Karpas-422 (cell line): ENCODE results near the gene ZNF362. TPM values are rescaled to one million over a fixed set of nuclear protein-coding genes. Genes with fewer than 3 reads are reported as not detected.

Experiments
- DNase-seq: peaks from one replicate; pipeline ENCODE4 v3.0.0-alpha.2; 2015
- H2AFZ ChIP-seq: fragments of 200-600 bp; sonication (generic); 2 replicates; pipeline ENCODE4 v1.6.1; 2014; ENCODE audit warnings: antibody characterized with exemption, low read length, mixed read lengths
- H3K27ac ChIP-seq: fragments of 200-600 bp; sonication (generic); 2 replicates; pipeline ENCODE4 v1.5.1; 2014; ENCODE audit warnings: mild to moderate bottlenecking, low read length, moderate library complexity
- H3K27me3 ChIP-seq: fragments of 200-600 bp; sonication (generic); 2 replicates; pipeline ENCODE4 v1.6.1; 2014; ENCODE audit warnings: low read length, mixed read lengths
- H3K36me3 ChIP-seq: fragments of 200-600 bp; sonication (generic); 2 replicates; pipeline ENCODE4 v1.6.1; 2014; ENCODE audit warnings: low read length, mixed read lengths; ENCODE audit not compliant: insufficient read depth
- H3K4me1 ChIP-seq: fragments of 200-600 bp; sonication (generic); 2 replicates; pipeline ENCODE4 v1.6.1; 2014; ENCODE audit warnings: mild to moderate bottlenecking, low read length, mixed read lengths
- H3K4me2 ChIP-seq: fragments of 200-600 bp; sonication (generic); 2 replicates; pipeline ENCODE4 v1.6.1; 2014; ENCODE audit warnings: low read length, low read depth, mild to moderate bottlenecking; ENCODE audit not compliant: poor library complexity, severe bottlenecking
- H3K4me3 ChIP-seq: fragments of 200-600 bp; sonication (generic); 2 replicates; pipeline ENCODE4 v1.5.1; 2014; ENCODE audit warnings: mild to moderate bottlenecking, antibody characterized with exemption, low read length, mixed read lengths
- H3K79me2 ChIP-seq: fragments of 200-600 bp; sonication (generic); 2 replicates; pipeline ENCODE4 v1.6.1; 2014; ENCODE audit warnings: mild to moderate bottlenecking, low read length, mixed read lengths
- H3K9ac ChIP-seq: fragments of 200-600 bp; sonication (generic); 2 replicates; pipeline ENCODE4 v1.6.0; 2014; ENCODE audit warnings: low read length
- H3K9me2 ChIP-seq: fragments of 200-600 bp; sonication (generic), shearing (Covaris generic); replicated peaks from 2 replicates; pipeline ENCODE4 v1.6.0; 2014; ENCODE audit warnings: mild to moderate bottlenecking, low read length, moderate library complexity; ENCODE audit not compliant: insufficient read depth
- H3K9me3 ChIP-seq: fragments of 300-700, 200-600 bp; sonication (generic); 2 replicates; pipeline ENCODE4 v1.6.1; 2014; ENCODE audit warnings: low read length, mixed read lengths
- H4K20me1 ChIP-seq: fragments of 200-600 bp; sonication (generic); 2 replicates; pipeline ENCODE4 v1.6.1; 2014; ENCODE audit warnings: mild to moderate bottlenecking, antibody characterized with exemption, low read length, low read depth; ENCODE audit not compliant: insufficient read depth
- total RNA-seq: library from RNA; depleted of rRNA; stranded (reverse); fragments of >200 nt; shearing (Covaris generic); gene quantifications from 2 replicates; pipeline ENCODE4 v1.2.3, GENCODE V29; 2014; ENCODE audit warnings: low replicate concordance

The ZNF362 gene
- total RNA-seq, 1 experiment from 2014 or later = 16.7 TPM

DNA sequence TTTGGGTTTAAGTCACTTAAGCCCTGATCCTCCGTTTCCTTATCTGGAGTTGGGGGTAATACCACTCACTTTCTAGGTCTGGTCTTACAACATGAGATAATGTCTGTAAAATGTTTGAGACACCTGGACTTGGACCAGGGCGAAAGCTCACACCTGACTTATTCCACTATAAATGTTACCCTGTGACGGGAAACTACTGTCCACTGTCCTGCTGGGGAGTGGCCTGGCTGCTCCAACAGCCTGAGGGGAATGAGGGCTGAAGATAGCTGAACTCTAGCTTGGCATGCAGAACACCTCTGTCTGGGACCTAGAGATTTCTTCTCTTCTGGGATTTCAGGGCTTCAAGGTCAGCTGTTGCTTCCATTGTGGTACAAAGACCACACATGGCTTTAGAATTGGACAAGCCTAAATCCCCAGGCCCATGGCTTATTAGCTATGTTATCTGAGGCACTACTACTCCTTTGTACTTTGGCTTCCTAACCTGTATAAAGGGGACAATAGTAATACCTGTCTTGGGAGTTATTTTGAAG, 74.1 kb downstream of the ZNF362 start:
- Histone ChIP-seq H4K20me1 (peaks cover 22% of the 10 kb centered on the region; the same call in 1 of the 2 replicates), H3K36me3 (peaks cover 30% of the 10 kb centered on the region), H3K4me3 (no peak overlapping the region), H3K9me3 (no peaks in the 10 kb centered on the region), H3K9me2 (no peaks in the 10 kb centered on the region), H3K27me3 (no peaks in the 10 kb centered on the region), H3K27ac (no peak overlapping the region), H3K79me2 (peaks cover 29% of the 10 kb centered on the region), H2AFZ (no peak overlapping the region), H3K4me2 (no peak overlapping the region), H3K4me1 (no peaks in the 10 kb centered on the region), H3K9ac (no peak overlapping the region)
- DNase-seq = no peak

DNA sequence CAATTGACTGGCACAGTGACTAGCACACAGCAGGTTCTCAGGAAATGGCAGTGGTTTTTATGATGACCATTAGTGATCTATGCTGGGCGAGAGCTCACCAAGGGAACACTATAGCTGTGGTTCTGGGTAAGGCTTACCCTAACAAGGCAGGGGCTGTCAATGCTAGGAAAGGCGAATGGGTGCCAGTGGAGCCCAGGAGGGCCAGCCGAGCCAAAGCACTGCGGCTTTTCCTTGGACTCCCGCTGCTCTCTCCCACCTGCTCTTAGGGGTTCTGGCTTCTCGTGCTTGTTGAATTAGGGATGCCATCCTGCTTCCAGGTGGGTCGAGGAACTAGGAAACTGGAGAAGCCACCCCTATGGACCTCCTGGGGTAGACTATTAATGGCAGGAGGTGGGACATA, 74.6 kb downstream of the ZNF362 start:
- Histone ChIP-seq H3K9me2 (no peaks in the 10 kb centered on the region), H3K9me3 (no peaks in the 10 kb centered on the region), H3K27me3 (no peaks in the 10 kb centered on the region), H3K4me1 (no peaks in the 10 kb centered on the region), H3K9ac (no peak overlapping the region), H4K20me1 (peaks cover 22% of the 10 kb centered on the region; the same call in 1 of the 2 replicates), H3K79me2 (peaks cover 33% of the 10 kb centered on the region), H2AFZ (no peak overlapping the region), H3K27ac (no peak overlapping the region), H3K36me3 (peaks cover 25% of the 10 kb centered on the region), H3K4me2 (no peak overlapping the region), H3K4me3 (no peak overlapping the region)
- no peak for DNase-seq

DNA sequence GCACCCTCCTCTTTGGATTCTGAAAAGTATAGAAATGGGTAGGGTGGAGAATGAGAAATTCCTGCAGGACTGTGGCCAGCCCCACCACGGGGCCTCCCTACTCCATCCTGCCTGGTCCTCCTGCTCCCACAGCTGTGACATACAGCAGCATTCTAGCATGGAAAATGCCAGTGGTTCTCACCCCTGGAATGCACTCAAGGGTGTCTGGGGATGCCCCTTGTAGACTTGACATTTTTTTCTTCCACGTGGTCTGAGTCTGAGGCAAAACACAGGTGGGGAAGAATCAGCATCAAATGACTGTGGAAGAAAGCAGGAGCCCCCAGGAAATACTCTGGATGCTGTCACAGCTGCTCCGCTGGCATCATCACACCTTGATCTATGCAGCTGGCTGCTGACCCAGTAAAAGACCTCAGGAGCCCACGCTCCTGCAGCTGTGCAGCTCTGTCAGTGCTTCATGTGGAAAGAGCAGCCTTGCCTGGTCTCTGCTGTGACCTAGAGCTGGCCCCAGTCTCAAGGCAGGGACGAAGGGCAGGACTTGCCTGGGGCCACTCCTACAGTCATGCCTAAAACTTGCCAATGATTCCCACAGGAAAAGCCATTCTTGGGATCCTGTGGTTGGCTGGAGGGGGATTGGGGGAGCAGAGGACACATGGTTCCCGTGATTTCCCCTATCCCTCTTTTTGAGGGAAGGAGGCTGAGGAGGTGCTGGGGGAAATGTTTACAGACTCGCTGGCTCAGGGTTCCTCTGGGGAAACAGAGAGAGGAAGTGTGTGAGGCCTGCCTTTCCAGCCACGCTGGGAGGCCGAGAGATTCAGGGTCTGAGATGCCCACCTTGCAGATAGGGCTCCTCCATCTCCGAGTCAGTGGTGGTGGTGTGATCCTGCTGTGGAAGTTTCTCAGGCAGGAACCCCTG, 75.4 kb downstream of the ZNF362 start:
- Histone ChIP-seq H3K36me3 (peaks cover 20% of the 10 kb centered on the region), H2AFZ (no peak overlapping the region), H4K20me1 (peaks cover 22% of the 10 kb centered on the region; the same call in 1 of the 2 replicates), H3K27ac (no peak overlapping the region), H3K27me3 (no peaks in the 10 kb centered on the region), H3K4me3 (no peak overlapping the region), H3K4me2 (no peak overlapping the region), H3K9ac (no peak overlapping the region), H3K9me2 (no peaks in the 10 kb centered on the region), H3K79me2 (peaks cover 41% of the 10 kb centered on the region), H3K9me3 (no peaks in the 10 kb centered on the region), H3K4me1 (no peaks in the 10 kb centered on the region)
- DNase-seq = no peak

DNA sequence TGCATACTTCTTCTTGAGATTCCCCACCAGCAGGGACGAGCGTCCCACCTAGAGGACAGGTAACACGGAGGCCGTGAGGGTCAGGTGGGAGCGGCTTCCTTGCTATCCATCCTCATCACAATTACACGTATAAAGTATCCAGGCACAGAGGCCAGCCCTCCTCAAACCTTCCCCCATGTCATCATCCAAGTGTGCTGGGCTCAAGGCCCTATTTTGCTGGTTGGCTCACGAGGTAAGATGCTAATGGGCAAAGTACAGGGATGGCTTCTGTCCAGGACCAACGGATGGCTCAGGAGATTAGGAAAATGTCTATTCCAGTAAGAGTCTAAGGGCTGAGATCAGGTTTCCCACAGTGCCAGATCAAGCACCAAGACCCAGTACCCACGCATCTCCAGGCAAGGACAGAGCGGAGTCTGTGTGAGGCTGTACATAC, 76.1 kb downstream of the ZNF362 start:
- H3K9ac ChIP-seq = no peak overlapping the region
- H3K36me3 ChIP-seq = peaks cover 15% of the 10 kb centered on the region
- no peaks in the 10 kb centered on the region for H3K9me2 ChIP-seq
- H3K79me2 ChIP-seq = peaks cover 48% of the 10 kb centered on the region
- DNase-seq = no peak
- H3K9me3 ChIP-seq = no peaks in the 10 kb centered on the region
- H3K4me3 ChIP-seq = no peak overlapping the region
- no peaks in the 10 kb centered on the region for H3K27me3 ChIP-seq
- H3K27ac ChIP-seq = no peak overlapping the region
- H3K4me2 ChIP-seq = no peak overlapping the region
- H4K20me1 ChIP-seq = peaks cover 22% of the 10 kb centered on the region; the same call in 1 of the 2 replicates
- H2AFZ ChIP-seq = no peak overlapping the region
- no peaks in the 10 kb centered on the region for H3K4me1 ChIP-seq

DNA sequence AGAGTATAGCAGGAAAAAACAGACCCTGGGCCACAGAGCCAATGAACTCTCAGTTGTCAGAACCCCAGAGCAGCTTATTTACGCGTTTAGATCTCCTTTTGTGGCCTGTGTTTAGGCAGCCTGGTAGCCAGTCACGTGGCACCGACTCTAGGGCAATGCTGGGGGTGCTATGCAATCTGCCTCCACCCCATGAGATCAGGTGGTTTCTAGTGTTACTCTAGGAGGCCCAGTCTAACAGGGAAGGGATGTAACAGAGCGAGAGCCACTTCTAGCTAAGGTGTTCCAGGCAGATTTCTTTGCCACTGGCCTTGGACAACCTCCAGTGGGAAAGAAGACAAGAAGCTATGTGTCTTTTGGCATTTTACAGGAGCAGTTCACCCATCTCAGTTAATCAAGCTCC, 76.6 kb downstream of the ZNF362 start:
- peaks cover 53% of the 10 kb centered on the region for H3K79me2 ChIP-seq
- H3K9ac ChIP-seq = no peak overlapping the region
- peaks cover 10% of the 10 kb centered on the region for H3K36me3 ChIP-seq
- no peaks in the 10 kb centered on the region for H3K9me2 ChIP-seq
- no peak overlapping the region for H3K4me2 ChIP-seq
- H2AFZ ChIP-seq = no peak overlapping the region
- no peak overlapping the region for H3K4me3 ChIP-seq
- no peaks in the 10 kb centered on the region for H3K27me3 ChIP-seq
- H3K27ac ChIP-seq = no peak overlapping the region
- H4K20me1 ChIP-seq = peaks cover 22% of the 10 kb centered on the region; the same call in 1 of the 2 replicates
- DNase-seq = no peak
- H3K9me3 ChIP-seq = no peaks in the 10 kb centered on the region
- H3K4me1 ChIP-seq = no peaks in the 10 kb centered on the region

DNA sequence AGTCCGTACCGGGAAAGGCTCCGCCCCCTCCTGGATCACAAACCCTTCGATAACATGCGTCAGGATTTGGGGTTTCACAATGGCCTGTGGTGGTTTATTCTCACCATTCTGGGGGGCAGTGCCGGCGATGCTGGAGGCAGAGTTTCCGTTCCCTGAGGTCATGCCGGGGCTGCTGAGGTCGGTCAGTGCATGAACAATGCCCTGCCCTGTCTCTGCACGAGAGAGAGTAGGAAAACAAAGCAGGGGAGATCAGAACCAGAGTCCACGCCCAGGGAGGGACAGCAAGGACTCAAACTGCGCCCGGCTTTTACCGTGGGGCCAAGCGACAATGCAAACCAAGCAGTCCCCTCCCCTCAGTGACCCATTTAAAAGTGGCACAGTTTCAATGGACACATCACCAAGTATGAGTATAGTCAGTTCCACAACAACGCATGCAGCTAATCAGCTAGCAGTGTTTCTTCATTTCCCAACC, 77.8 kb downstream of the ZNF362 start:
- Histone ChIP-seq H3K9ac (no peak overlapping the region), H3K79me2 (peaks cover 65% of the 10 kb centered on the region), H3K36me3 (peaks cover 6% of the 10 kb centered on the region; the same call in 1 of the 2 replicates), H3K27ac (no peak overlapping the region), H3K4me1 (no peaks in the 10 kb centered on the region), H3K4me2 (no peak overlapping the region), H3K9me2 (no peaks in the 10 kb centered on the region), H3K27me3 (no peaks in the 10 kb centered on the region), H4K20me1 (peaks cover 18% of the 10 kb centered on the region; the same call in 1 of the 2 replicates), H2AFZ (no peak overlapping the region), H3K4me3 (no peak overlapping the region), H3K9me3 (no peaks in the 10 kb centered on the region)
- DNase-seq = no peak

DNA sequence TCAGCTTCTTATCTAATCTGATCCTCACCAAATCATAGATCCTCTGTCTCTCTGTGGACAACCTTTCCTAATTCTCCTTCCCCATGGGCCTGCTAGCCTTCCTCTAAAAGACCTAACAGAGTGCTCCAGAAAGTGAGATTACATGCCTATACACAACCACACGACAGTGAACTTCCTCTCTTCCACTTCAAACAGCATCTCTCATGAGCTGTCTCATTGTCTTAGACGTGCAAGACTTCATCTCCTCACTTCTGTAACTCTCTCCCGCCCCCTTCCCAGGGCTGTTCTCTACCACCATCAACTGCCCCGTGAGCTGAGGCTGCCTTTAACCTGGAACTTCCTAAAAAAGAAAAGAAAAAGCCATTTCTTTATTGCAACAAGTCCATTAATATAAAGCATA, 78.7 kb downstream of the ZNF362 start:
- Histone ChIP-seq H3K4me2 (no peak overlapping the region), H2AFZ (no peak overlapping the region), H3K27ac (no peak overlapping the region)

DNA sequence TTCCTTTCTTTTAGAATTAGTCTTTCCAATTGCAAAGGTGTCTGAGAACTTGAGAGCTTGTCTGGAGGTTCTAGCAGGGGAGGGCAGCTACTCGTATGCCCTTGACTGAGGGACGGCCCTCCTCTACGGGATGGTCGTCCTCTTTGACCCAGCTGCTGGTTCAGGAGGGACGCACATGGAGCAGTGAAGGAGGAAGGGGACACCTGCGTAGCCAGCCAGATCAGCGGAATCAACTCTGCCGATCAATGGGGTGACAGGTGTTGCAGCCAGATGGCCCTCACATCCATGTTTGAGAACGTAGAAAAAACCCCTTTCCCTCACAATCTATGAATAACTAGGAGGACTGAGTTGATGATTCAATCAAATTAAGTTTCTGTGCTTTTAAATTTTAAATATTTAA, 80.3 kb downstream of the ZNF362 start:
- no peaks in the 10 kb centered on the region for H3K4me1 ChIP-seq
- H4K20me1 ChIP-seq = peaks cover 18% of the 10 kb centered on the region; the same call in 1 of the 2 replicates
- H3K9ac ChIP-seq = no peak overlapping the region
- no peak overlapping the region for H3K4me2 ChIP-seq
- no peak overlapping the region for H3K27ac ChIP-seq
- no peak for DNase-seq
- H3K9me2 ChIP-seq = no peaks in the 10 kb centered on the region
- H3K27me3 ChIP-seq = no peaks in the 10 kb centered on the region
- no peak overlapping the region for H3K4me3 ChIP-seq
- H2AFZ ChIP-seq = no peak overlapping the region
- no peaks in the 10 kb centered on the region for H3K9me3 ChIP-seq
- H3K36me3 ChIP-seq = no peaks in the 10 kb centered on the region
- H3K79me2 ChIP-seq = peaks cover 90% of the 10 kb centered on the region

More for the DNA sequence above, 78.7 kb downstream of the ZNF362 start:
- peaks cover 75% of the 10 kb centered on the region for H3K79me2 ChIP-seq
- H3K4me1 ChIP-seq = no peaks in the 10 kb centered on the region
- no peaks in the 10 kb centered on the region for H3K27me3 ChIP-seq
- H3K9me3 ChIP-seq = no peaks in the 10 kb centered on the region
- no peak overlapping the region for H3K4me3 ChIP-seq
- no peaks in the 10 kb centered on the region; the same call in 1 of the 2 replicates for H3K36me3 ChIP-seq
- DNase-seq = no peak
- H3K9ac ChIP-seq = no peak overlapping the region
- peaks cover 18% of the 10 kb centered on the region; the same call in 1 of the 2 replicates for H4K20me1 ChIP-seq
- H3K9me2 ChIP-seq = no peaks in the 10 kb centered on the region
